NT2/D1 (cell line): ENCODE measurements around the gene TECPR2.
"Not testable (repeated sequence)": the region's sequence is repeated elsewhere in the genome, so short reads cannot be mapped to it uniquely, and the experiment has no call there.

ENCODE experiments used
- DNase-seq: peaks from one replicate; pipeline ENCODE4 v3.0.0-alpha.2; 2011; ENCODE audit warnings: low read depth, low spot score
- H3K27me3 ChIP-seq: 2 replicates; pipeline ENCODE4 v1.6.0; 2011; ENCODE audit warnings: mild to moderate bottlenecking; ENCODE audit not compliant: insufficient read length, insufficient read depth
- H3K36me3 ChIP-seq: 2 replicates; pipeline ENCODE4 v1.6.1; 2011; ENCODE audit warnings: mild to moderate bottlenecking, low read length, mixed read lengths; ENCODE audit not compliant: insufficient read depth, insufficient read length
- H3K4me1 ChIP-seq: 2 replicates; pipeline ENCODE4 v1.5.1; 2011; ENCODE audit not compliant: insufficient read depth, insufficient read length
- H3K4me3 ChIP-seq: 2 replicates; pipeline ENCODE4 v1.5.1; 2011; ENCODE audit warnings: low read depth; ENCODE audit not compliant: insufficient read length
- H3K9ac ChIP-seq: 2 replicates; pipeline ENCODE4 v1.6.0; 2011; ENCODE audit warnings: low read depth; ENCODE audit not compliant: insufficient read length
- H3K9me3 ChIP-seq: 2 replicates; pipeline ENCODE4 v1.5.1; 2011; ENCODE audit warnings: mild to moderate bottlenecking, low read length; ENCODE audit not compliant: insufficient read depth
- SUZ12 ChIP-seq: IDR thresholded peaks from 2 replicates; pipeline ENCODE4 v1.6.1; 2011; ENCODE audit not compliant: insufficient read length, insufficient read depth; ENCODE audit errors: extremely low read depth
- YY1 ChIP-seq: IDR thresholded peaks from 2 replicates; pipeline ENCODE4 v1.6.1; 2011; ENCODE audit not compliant: insufficient read length, insufficient read depth
- ZNF274 ChIP-seq: IDR thresholded peaks from 2 replicates; pipeline ENCODE4 v1.6.1; 2011; ENCODE audit warnings: mild to moderate bottlenecking, low read depth, low read length

Gene TECPR2

DNA sequence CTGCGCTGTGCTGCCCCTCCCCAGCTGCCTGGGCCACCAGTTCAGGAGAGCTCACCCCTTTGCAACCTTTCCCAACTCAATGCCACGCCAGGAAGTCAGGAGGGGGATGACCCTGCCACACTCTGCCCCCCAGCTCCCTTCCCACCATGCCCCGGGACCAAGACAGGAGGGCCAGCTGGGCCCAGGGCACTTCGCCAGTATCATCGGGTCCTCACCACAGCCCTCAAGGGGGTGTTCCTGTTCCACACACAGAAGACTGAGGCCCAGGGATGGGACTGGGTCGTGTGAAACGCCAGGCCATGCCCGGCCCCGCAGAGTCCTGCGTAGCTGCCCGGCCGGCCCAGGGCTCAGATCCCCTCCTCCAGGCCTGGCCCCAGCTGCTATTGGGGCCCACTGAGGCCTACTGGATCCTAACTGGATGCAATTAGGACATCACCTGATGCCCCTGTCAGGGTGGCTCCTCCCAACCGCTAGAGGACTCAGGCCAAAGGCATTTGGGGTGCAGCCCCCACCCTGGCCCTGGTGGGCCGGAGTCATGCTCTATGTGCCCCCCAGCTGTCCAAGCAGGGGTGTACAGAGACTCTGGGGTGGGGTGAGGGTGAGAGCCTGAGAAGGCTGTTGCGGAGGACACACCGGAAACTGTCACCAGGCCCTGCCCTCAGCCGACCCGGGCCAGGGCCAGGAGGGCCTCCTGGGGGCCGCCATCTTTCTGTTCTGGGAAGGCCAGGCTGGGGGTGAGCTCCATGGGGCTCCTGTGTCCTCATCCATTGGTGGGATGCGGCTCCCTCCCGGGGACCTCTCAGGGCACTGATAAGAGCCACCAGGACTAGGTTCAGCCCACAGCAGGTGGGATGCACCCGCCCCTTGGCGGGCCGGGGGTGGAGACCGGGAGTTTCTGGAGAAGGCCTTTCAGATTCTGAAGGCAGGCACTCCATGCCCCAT is 176.1 kb downstream of the TECPR2 start:
- TF ChIP-seq YY1 (no peak), SUZ12 (no peak), ZNF274 (no peak)

GRCh38 chr14:102539544-102540314 is 177.0 kb downstream of the TECPR2 start:
- H3K4me1 ChIP-seq = peaks cover 25% of the 10 kb centered on the region
- no peaks in the 10 kb centered on the region for H3K9me3 ChIP-seq
- no peak overlapping the region for H3K9ac ChIP-seq
- H3K36me3 ChIP-seq = no peaks in the 10 kb centered on the region
- no peak for TF ChIP-seq SUZ12
- TF ChIP-seq ZNF274 = no peak
- TF ChIP-seq YY1 = no peak
- no peak overlapping the region for H3K4me3 ChIP-seq
- no peaks in the 10 kb centered on the region for H3K27me3 ChIP-seq
- DNase-seq = no peak

More for the DNA sequence above, 176.1 kb downstream of the TECPR2 start:
- no peak for DNase-seq
- H3K9ac ChIP-seq = no peak overlapping the region
- peaks cover 21% of the 10 kb centered on the region for H3K4me1 ChIP-seq
- no peaks in the 10 kb centered on the region for H3K27me3 ChIP-seq
- no peak overlapping the region for H3K4me3 ChIP-seq
- H3K9me3 ChIP-seq = no peaks in the 10 kb centered on the region
- no peaks in the 10 kb centered on the region for H3K36me3 ChIP-seq

DNA sequence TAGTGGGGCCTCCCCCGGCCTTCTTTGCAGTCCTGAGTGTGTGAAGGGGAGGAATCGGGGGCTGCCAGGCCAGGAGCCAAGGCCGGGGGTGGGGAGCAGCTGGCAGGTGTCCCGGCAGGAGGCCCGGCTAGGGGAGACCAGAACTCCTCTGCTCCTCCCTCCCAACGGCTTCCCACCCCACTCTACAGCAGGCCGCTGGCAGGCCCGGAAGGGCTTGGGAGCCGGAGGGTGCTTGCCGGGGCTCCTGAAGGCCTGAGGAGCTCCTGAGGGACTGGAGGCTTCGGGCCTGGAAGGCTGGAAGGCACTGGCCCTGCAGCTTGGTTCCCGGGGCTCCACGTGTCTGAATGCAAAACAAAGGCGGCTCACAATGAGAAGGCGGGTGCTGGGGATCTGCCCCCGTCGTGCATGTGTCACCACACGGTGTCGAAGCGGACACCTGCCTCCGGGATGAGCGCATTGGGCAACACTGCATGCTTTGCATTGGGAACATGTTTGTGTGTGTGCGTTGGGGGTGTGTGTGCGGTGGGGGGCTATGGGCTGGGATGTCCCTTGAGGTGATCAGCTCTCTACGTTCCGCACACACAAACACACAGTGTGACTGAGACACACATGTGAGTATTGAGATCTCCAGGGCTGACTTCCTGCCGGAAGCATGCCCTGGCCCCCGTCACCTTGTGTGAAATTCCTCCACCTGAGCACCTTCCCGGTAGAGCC is 177.7 kb downstream of the TECPR2 start:
- no peak overlapping the region for H3K4me3 ChIP-seq
- no peak for TF ChIP-seq SUZ12
- TF ChIP-seq YY1 = no peak
- no peak for TF ChIP-seq ZNF274
- H3K9ac ChIP-seq = no peak overlapping the region
- H3K27me3 ChIP-seq = no peaks in the 10 kb centered on the region
- H3K4me1 ChIP-seq = peaks cover 25% of the 10 kb centered on the region
- H3K36me3 ChIP-seq = no peaks in the 10 kb centered on the region
- H3K9me3 ChIP-seq = no peaks in the 10 kb centered on the region
- no peak for DNase-seq

DNA sequence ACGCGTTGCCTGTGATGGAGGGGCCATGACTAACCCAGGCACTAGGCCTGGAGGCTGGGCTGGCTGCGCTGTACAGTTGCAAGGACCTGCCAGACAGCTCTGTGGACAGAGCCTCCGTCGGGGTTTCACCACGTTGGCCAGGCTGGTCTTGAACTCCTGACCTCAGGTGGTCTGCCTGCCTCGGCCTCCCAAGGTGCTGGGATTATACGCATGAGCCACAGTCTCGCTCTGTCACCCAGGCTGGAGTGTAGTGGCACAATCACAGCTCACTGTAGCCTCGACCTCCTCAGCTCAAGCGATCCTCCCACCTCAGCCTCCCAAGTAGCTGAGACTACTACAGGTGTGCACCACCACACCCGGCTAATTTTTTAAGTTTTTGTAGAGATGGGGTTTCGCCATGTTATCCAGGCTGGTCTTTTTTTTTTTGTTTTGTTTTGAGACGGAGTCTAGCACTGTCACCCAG is 178.3 kb downstream of the TECPR2 start:
- not testable (repeated sequence) for H3K4me3 ChIP-seq, H3K27me3 ChIP-seq, DNase-seq, H3K9me3 ChIP-seq, H3K36me3 ChIP-seq, H3K9ac ChIP-seq
- H3K4me1 ChIP-seq = peaks cover 24% of the 10 kb centered on the region

GRCh38 chr14:102541771-102542170 is 179.0 kb downstream of the TECPR2 start:
- DNase-seq = no peak
- Histone ChIP-seq H3K36me3 (no peaks in the 10 kb centered on the region), H3K27me3 (no peaks in the 10 kb centered on the region), H3K4me1 (peaks cover 21% of the 10 kb centered on the region), H3K9me3 (no peaks in the 10 kb centered on the region), H3K4me3 (no peak overlapping the region), H3K9ac (no peak overlapping the region)
- TF ChIP-seq SUZ12 = no peak
- TF ChIP-seq YY1 = no peak
- no peak for TF ChIP-seq ZNF274

- Histone ChIP-seq H3K4me1 (peaks cover 13% of the 10 kb centered on the region), H3K9me3 (no peaks in the 10 kb centered on the region), H3K27me3 (no peaks in the 10 kb centered on the region), H3K9ac (no peak overlapping the region), H3K4me3 (no peak overlapping the region), H3K36me3 (no peaks in the 10 kb centered on the region)
- no peak for TF ChIP-seq ZNF274
- no peak for TF ChIP-seq SUZ12
- TF ChIP-seq YY1 = no peak
- DNase-seq = no peak
Measured at GRCh38 chr14:102544046-102544746, 181.5 kb downstream of the TECPR2 start.
